ENCODE measurements around the gene FOXRED1. TPM values are rescaled to one million over a fixed set of nuclear protein-coding genes. Genes with fewer than 3 reads are reported as not detected.

Gene FOXRED1
- total RNA-seq (10 to 100 TPM; 40.3 to 42.4 TPM), polyA plus RNA-seq (16.3 TPM)

- Histone ChIP-seq H3K27ac (ENCODE audit: low read depth, low read length) (peak within 1 kb of the TSS; percentile 97), H3K9me3 (ENCODE audit: low read length) (no peaks in the 10 kb centered on the region), H3K4me3 (ENCODE audit: low read length) (peak within 1 kb of the TSS; percentile 99), H3K4me1 (ENCODE audit: insufficient read depth, low read length) (peaks cover 23% of the 10 kb centered on the region), H3K27me3 (ENCODE audit: insufficient read depth, low read length, poor library complexity, severe bottlenecking) (no peaks in the 10 kb centered on the region), H3K36me3 (ENCODE audit: insufficient read depth, low read length) (peaks cover 42% of the 10 kb centered on the region)
- H3K27ac Mint-ChIP-seq, result peak within 1 kb of the TSS; percentile 92 to 100 (median 98)
- H3K9me3 Mint-ChIP-seq, result no peaks in the 10 kb centered on the region
- peaks cover 39 to 52% (median 48%) of the 10 kb centered on the region in 3 donors for H3K4me1 Mint-ChIP-seq
- POLR2A ChIA-PET, result interaction anchor here (0.6 to 3.2 kb wide), 9 partner anchors 10 to 147 kb away, joined by 3 to 46 read pairs (median 3); partner anchors contain the start of genes FAM118B, RPUSD4, ST3GAL4 and TIRAP
- no peaks in the 10 kb centered on the region for H3K27me3 Mint-ChIP-seq
- CTCF ChIA-PET, result interaction anchor here (1.2 to 2.2 kb wide), 3 partner anchors 14 to 33 kb away, joined by 3 to 8 read pairs (median 3); partner anchors contain the start of gene TIRAP
- peak; percentile 100 for DNase-seq
- H3K36me3 Mint-ChIP-seq, result peaks cover 8 to 70% (median 23%) of the 10 kb centered on the region in 3 donors
- peak within 1 kb of the TSS; percentile 85 to 98 (median 96) for H3K4me3 Mint-ChIP-seq
Measured at GRCh38 chr11:126268708-126269579, at the start of gene FOXRED1, which contains the start of gene SRPRA. Gene FOXRED1, plus strand, starts transcription at chr11:126269154. Its CDS starts 53 bp downstream, at chr11:126269207. Gene SRPRA, minus strand, starts transcription at chr11:126268895. Its CDS starts 91 bp downstream, at chr11:126268804.

GRCh38 chr11:126219547-126219946 is 49.4 kb upstream of the FOXRED1 start:
- no peaks in the 10 kb centered on the region for H3K36me3 ChIP-seq (ENCODE audit: insufficient read depth, low read length)
- H3K4me3 ChIP-seq (ENCODE audit: low read length), result no peak overlapping the region
- H3K27me3 ChIP-seq (ENCODE audit: insufficient read depth, low read length, poor library complexity, severe bottlenecking), result no peaks in the 10 kb centered on the region
- Mint-ChIP-seq H3K36me3 (peaks cover 0 to 7% (median 2%) of the 10 kb centered on the region in 3 donors), H3K9me3 (no peaks in the 10 kb centered on the region), H3K27ac (no peak overlapping the region), H3K4me1 (peaks cover 10 to 36% (median 30%) of the 10 kb centered on the region in 3 donors), H3K4me3 (no peak overlapping the region), H3K27me3 (no peaks in the 10 kb centered on the region)
- ChIA-PET CTCF (no interaction called here), POLR2A (no interaction called here)
- no peak overlapping the region for H3K27ac ChIP-seq (ENCODE audit: low read depth, low read length)
- no peaks in the 10 kb centered on the region for H3K9me3 ChIP-seq (ENCODE audit: low read length)
- no peak for DNase-seq
- no peaks in the 10 kb centered on the region for H3K4me1 ChIP-seq (ENCODE audit: insufficient read depth, low read length)

- H3K4me1 Mint-ChIP-seq, result peaks cover 5 to 27% (median 8%) of the 10 kb centered on the region in 3 donors
- no peak overlapping the region for H3K27ac ChIP-seq (ENCODE audit: low read depth, low read length)
- H3K36me3 ChIP-seq (ENCODE audit: insufficient read depth, low read length), result no peaks in the 10 kb centered on the region
- no peaks in the 10 kb centered on the region for H3K4me1 ChIP-seq (ENCODE audit: insufficient read depth, low read length)
- DNase-seq, result no peak
- H3K4me3 Mint-ChIP-seq, result no peak overlapping the region
- H3K36me3 Mint-ChIP-seq, result peaks cover 0 to 7% (median 6%) of the 10 kb centered on the region in 3 donors
- ChIA-PET POLR2A (no interaction called here), CTCF (no interaction called here)
- no peaks in the 10 kb centered on the region for H3K9me3 Mint-ChIP-seq
- H3K9me3 ChIP-seq (ENCODE audit: low read length), result no peaks in the 10 kb centered on the region
- no peak overlapping the region for H3K4me3 ChIP-seq (ENCODE audit: low read length)
- peak overlapping the region in 1 of 8 donors; percentile 22 for H3K27ac Mint-ChIP-seq
- no peaks in the 10 kb centered on the region for H3K27me3 Mint-ChIP-seq
- no peaks in the 10 kb centered on the region for H3K27me3 ChIP-seq (ENCODE audit: insufficient read depth, low read length, poor library complexity, severe bottlenecking)
Measured at GRCh38 chr11:126224647-126225294, 44.2 kb upstream of the FOXRED1 start.

GRCh38 chr11:126225295-126225665 is 43.7 kb upstream of the FOXRED1 start:
- Mint-ChIP-seq H3K9me3 (no peaks in the 10 kb centered on the region), H3K27me3 (no peaks in the 10 kb centered on the region), H3K4me1 (peaks cover 1 to 23% (median 8%) of the 10 kb centered on the region in 3 donors), H3K4me3 (no peak overlapping the region), H3K36me3 (peaks cover 0 to 9% (median 4%) of the 10 kb centered on the region in 3 donors), H3K27ac (no peak overlapping the region)
- Histone ChIP-seq H3K27me3 (ENCODE audit: insufficient read depth, low read length, poor library complexity, severe bottlenecking) (no peaks in the 10 kb centered on the region), H3K9me3 (ENCODE audit: low read length) (no peaks in the 10 kb centered on the region), H3K36me3 (ENCODE audit: insufficient read depth, low read length) (no peaks in the 10 kb centered on the region), H3K27ac (ENCODE audit: low read depth, low read length) (no peak overlapping the region), H3K4me1 (ENCODE audit: insufficient read depth, low read length) (no peaks in the 10 kb centered on the region), H3K4me3 (ENCODE audit: low read length) (no peak overlapping the region)
- CTCF ChIA-PET, result no interaction called here
- DNase-seq, result no peak
- POLR2A ChIA-PET, result no interaction called here

DNA sequence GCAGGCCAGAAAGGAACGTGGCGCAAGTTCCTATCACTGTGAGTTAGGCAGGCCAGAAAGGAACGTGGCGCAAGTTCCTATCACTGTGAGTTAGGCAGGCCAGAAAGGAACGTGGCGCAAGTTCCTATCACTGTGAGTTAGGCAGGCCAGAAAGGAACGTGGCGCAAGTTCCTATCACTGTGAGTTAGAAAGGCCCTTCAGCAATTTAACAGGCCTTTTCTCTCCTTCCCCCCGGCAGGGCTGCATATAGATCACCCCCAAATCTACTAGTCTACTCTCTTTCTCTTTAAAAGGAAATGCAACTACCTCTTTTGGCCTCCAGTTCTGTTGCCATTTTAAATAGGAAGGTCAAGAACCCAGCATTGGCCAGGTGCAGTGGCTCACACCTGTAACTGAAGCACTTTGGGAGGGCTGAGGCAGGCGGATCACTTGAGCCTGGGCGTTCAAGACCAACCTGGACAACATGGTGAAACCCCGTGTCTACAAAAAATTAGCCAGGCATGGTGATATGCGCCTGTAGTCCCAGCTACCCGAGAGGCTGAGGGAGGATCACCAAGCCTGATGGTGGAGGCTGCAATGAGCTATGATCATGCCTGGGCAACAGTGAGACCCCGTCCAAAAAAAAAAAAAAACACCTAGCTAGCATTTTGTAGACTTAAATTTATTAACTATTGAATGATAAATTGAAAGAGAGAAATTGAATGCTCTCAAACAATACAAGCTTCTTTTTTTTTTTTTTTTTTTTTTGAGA is 42.4 kb upstream of the FOXRED1 start:
- no peak for DNase-seq

GRCh38 chr11:126229858-126230540 is 39.0 kb upstream of the FOXRED1 start:
- Histone ChIP-seq H3K4me3 (ENCODE audit: low read length) (no peak overlapping the region), H3K4me1 (ENCODE audit: insufficient read depth, low read length) (no peaks in the 10 kb centered on the region), H3K27me3 (ENCODE audit: insufficient read depth, low read length, poor library complexity, severe bottlenecking) (no peaks in the 10 kb centered on the region), H3K27ac (ENCODE audit: low read depth, low read length) (no peak overlapping the region), H3K36me3 (ENCODE audit: insufficient read depth, low read length) (no peaks in the 10 kb centered on the region), H3K9me3 (ENCODE audit: low read length) (no peaks in the 10 kb centered on the region)
- ChIA-PET POLR2A (no interaction called here), CTCF (interaction anchor here (0.6 kb wide), 1 partner anchor 293 kb away, joined by 5 read pairs; no protein-coding TSS in a partner anchor)
- peaks cover 2 to 5% (median 4%) of the 10 kb centered on the region in 3 donors for H3K4me1 Mint-ChIP-seq
- H3K4me3 Mint-ChIP-seq, result no peak overlapping the region
- H3K36me3 Mint-ChIP-seq, result peaks cover 0 to 17% (median 6%) of the 10 kb centered on the region in 3 donors
- DNase-seq, result no peak
- no peaks in the 10 kb centered on the region for H3K27me3 Mint-ChIP-seq
- no peaks in the 10 kb centered on the region for H3K9me3 Mint-ChIP-seq
- no peak overlapping the region for H3K27ac Mint-ChIP-seq

More for the DNA sequence above, 42.4 kb upstream of the FOXRED1 start:
- Mint-ChIP-seq H3K36me3 (peaks cover 0 to 14% (median 6%) of the 10 kb centered on the region in 3 donors), H3K27me3 (no peaks in the 10 kb centered on the region), H3K9me3 (no peaks in the 10 kb centered on the region), H3K4me3 (no peak overlapping the region), H3K27ac (peak overlapping the region in 2 of 8 donors; percentile 29 to 64), H3K4me1 (peaks cover under 1 to 17% (median 7%) of the 10 kb centered on the region in 3 donors)
- no peaks in the 10 kb centered on the region for H3K36me3 ChIP-seq (ENCODE audit: insufficient read depth, low read length)
- H3K27ac ChIP-seq (ENCODE audit: low read depth, low read length), result no peak overlapping the region
- H3K9me3 ChIP-seq (ENCODE audit: low read length), result no peaks in the 10 kb centered on the region
- H3K4me3 ChIP-seq (ENCODE audit: low read length), result no peak overlapping the region
- CTCF ChIA-PET, result no interaction called here
- no peaks in the 10 kb centered on the region for H3K4me1 ChIP-seq (ENCODE audit: insufficient read depth, low read length)
- POLR2A ChIA-PET, result interaction anchor here (0.5 to 0.7 kb wide), 2 partner anchors 12 to 142 kb away, joined by 3 to 5 read pairs; no protein-coding TSS in a partner anchor
- H3K27me3 ChIP-seq (ENCODE audit: insufficient read depth, low read length, poor library complexity, severe bottlenecking), result no peaks in the 10 kb centered on the region

DNA sequence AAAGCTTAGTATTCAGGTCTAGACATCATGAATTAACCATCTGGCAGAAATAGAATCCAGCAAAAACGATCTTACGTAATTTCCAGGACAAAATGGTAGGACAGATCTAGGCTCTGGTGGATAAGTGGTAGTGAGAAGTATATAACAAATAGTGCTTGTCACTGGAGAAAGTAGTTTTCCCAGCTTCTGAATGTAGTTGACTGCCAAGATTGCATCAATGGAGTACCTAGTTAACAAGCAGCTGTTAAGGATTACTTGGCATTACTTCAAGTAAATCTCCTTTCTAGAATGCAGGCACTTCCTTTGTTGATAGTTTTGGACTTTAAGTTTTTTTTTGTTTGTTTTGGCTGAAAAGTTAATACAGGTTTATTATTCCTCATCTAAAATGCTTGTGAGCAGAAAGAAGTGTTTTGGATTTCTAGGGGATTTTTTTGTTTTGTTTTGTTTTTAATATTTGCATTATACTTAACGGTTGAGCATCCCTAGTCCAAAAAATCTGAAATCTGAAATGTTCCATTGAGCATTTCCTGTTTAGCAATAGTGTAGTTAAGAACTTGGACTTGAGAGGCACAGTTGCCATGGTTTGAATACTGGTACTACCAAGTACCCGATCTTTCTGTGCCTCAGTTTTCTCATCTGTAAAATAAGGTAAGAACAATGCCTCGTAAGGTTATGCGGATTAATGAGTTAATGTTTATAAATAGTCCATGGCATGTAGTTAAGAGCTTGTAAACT is 37.1 kb upstream of the FOXRED1 start:
- H3K36me3 ChIP-seq (ENCODE audit: insufficient read depth, low read length), result no peaks in the 10 kb centered on the region
- Mint-ChIP-seq H3K27ac (peak overlapping the region in 1 of 8 donors; percentile 55), H3K4me1 (peaks cover 2 to 5% (median 4%) of the 10 kb centered on the region in 3 donors), H3K36me3 (peaks cover 6 to 30% (median 12%) of the 10 kb centered on the region in 3 donors), H3K27me3 (no peaks in the 10 kb centered on the region), H3K4me3 (no peak overlapping the region), H3K9me3 (no peaks in the 10 kb centered on the region)
- no peaks in the 10 kb centered on the region for H3K9me3 ChIP-seq (ENCODE audit: low read length)
- ChIA-PET CTCF (no interaction called here), POLR2A (no interaction called here)
- no peak overlapping the region for H3K4me3 ChIP-seq (ENCODE audit: low read length)
- no peak overlapping the region for H3K27ac ChIP-seq (ENCODE audit: low read depth, low read length)
- DNase-seq, result no peak
- no peaks in the 10 kb centered on the region for H3K4me1 ChIP-seq (ENCODE audit: insufficient read depth, low read length)
- no peaks in the 10 kb centered on the region for H3K27me3 ChIP-seq (ENCODE audit: insufficient read depth, low read length, poor library complexity, severe bottlenecking)
